Measurements from ENCODE around the gene FGFR4.
"Not testable (repeated sequence)": the region's sequence is repeated elsewhere in the genome, so short reads cannot be mapped to it uniquely, and the experiment has no call there.

FGFR4 gene

DNA sequence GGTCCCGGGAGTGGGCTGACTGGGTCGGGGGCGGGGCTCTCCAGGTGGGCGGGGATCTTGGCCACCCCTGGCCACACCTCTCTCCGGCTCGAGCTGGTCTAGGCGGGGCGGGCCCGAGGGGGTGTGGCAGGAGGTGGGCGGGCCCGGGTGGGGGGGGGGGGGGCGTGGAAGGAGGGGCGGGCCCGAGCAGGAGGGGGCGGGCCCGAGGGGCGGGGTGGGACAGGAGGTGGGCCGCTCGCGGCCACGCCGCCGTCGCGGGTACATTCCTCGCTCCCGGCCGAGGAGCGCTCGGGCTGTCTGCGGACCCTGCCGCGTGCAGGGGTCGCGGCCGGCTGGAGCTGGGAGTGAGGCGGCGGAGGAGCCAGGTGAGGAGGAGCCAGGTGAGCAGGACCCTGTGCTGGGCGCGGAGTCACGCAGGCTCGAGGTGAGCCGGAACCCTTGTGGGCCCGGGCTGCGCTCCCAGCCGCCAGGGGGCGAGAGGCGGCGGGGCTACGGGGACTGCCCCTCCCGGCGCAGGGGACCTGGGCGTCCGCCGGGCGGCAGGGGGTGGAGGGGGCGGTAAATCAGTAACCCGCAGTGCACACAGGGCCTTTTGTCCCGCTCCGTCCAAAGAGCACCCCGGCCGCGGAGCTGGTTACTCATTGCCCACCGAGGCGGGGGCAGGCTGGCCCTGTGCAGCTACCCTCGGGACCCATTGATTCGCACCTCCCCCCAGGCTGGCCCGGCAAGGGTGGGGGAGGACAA, at the start of gene FGFR4:
FGFR4 (plus strand) TSS at position 262 of the 744 bp plus-strand sequence. CDS start 2,688 bp downstream, outside the sequence.
- H3K9me3 ChIP-seq (ENCODE audit: low read length): no peaks in the 10 kb centered on the region
- H2AFZ ChIP-seq (ENCODE audit: low read depth, low read length): peak within 1 kb of the TSS; percentile 55
- H3K4me3 ChIP-seq (ENCODE audit: low read length): no peak within 1 kb of the TSS
- H3K4me1 ChIP-seq (ENCODE audit: insufficient read depth, low read length): no peaks in the 10 kb centered on the region
- peaks cover 54% of the 10 kb centered on the region for H3K27me3 ChIP-seq (ENCODE audit: insufficient read depth, low read length)
- H3K36me3 ChIP-seq (ENCODE audit: insufficient read depth, low read length): no peaks in the 10 kb centered on the region

DNA sequence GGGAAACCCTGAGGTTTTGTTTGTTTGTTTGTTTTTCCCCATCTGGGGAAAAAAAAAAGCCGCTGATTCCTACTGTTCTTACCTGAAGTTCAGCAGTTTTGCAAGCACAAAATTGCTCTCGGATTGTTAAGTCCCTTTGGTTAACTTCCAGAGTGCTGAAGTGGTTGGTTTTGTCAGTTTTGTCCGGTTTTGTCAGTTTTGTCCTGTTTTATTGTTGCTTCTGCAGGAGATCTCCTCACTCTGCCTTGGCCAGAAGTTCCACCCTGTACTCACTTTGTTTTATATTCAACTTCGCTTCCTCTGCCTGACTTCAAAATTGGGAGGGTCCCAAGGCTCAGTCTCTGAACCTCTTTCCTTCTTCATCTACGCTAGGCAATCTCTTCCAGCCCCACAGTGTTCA, 49.8 kb upstream of the FGFR4 start:
- H3K4me3 ChIP-seq (ENCODE audit: low read length): no peak overlapping the region
- peaks cover 2% of the 10 kb centered on the region for H3K9me3 ChIP-seq (ENCODE audit: low read length)
- H2AFZ ChIP-seq (ENCODE audit: low read depth, low read length): no peak overlapping the region
- peaks cover 29% of the 10 kb centered on the region for H3K36me3 ChIP-seq (ENCODE audit: insufficient read depth, low read length)
- no peaks in the 10 kb centered on the region for H3K27me3 ChIP-seq (ENCODE audit: insufficient read depth, low read length)
- peaks cover 8% of the 10 kb centered on the region for H3K4me1 ChIP-seq (ENCODE audit: insufficient read depth, low read length)

DNA sequence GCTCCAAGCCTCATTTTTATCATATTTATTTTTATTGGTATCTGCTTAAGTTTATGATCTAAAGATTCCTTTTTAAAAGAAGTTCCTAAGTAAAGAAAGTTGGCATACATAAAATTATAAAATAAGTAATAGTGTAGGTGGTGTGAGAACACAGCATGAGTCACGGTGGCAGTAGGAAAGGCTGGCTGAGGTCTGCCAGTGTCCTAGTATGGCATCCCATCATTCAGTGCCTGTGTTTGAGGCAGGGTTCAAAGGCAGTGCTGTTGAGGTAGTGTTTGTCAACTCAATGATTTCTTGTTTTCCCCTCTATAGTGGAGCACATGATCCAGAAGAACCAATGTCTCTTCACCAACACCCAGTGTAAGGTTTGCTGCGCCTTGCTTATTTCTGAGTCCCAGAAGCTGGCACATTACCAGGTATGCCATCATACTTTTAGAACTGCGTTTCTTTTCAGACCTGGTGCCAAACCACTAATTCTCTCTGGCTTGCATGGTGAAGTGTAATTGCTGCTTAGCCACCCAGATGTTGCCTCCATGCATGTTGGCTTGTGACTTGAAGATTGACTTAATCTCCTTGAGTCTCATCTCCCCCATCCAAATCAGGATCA, 45.8 kb upstream of the FGFR4 start:
- H3K4me1 ChIP-seq (ENCODE audit: insufficient read depth, low read length): peaks cover 5% of the 10 kb centered on the region
- H3K36me3 ChIP-seq (ENCODE audit: insufficient read depth, low read length): peaks cover 54% of the 10 kb centered on the region
- no peaks in the 10 kb centered on the region for H3K9me3 ChIP-seq (ENCODE audit: low read length)
- H3K4me3 ChIP-seq (ENCODE audit: low read length): no peak overlapping the region
- H2AFZ ChIP-seq (ENCODE audit: low read depth, low read length): no peak overlapping the region
- H3K27me3 ChIP-seq (ENCODE audit: insufficient read depth, low read length): no peaks in the 10 kb centered on the region

DNA sequence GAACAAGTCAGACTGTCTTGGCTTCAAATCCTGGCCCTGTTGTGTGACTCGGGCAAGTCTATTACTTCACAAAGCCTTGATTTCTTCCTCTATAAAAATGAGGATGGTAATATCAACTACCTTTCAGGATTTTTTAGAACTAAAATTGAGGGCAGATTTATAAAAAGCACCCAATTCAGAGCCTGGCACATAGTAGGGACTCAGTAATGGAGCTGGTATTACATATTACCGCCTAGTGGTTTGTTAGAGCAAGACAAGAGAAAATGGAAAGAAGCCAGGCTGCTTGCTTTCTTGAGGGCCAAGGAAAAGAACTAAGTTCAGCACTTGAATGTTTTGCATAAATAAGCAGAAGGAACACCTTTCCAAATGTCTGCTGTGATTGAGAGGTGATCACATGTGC, 44.8 kb upstream of the FGFR4 start:
- Histone ChIP-seq H3K9me3 (ENCODE audit: low read length) (no peaks in the 10 kb centered on the region), H3K4me1 (ENCODE audit: insufficient read depth, low read length) (no peaks in the 10 kb centered on the region), H3K27me3 (ENCODE audit: insufficient read depth, low read length) (no peaks in the 10 kb centered on the region), H3K36me3 (ENCODE audit: insufficient read depth, low read length) (peaks cover 54% of the 10 kb centered on the region), H2AFZ (ENCODE audit: low read depth, low read length) (no peak overlapping the region), H3K4me3 (ENCODE audit: low read length) (no peak overlapping the region)

DNA sequence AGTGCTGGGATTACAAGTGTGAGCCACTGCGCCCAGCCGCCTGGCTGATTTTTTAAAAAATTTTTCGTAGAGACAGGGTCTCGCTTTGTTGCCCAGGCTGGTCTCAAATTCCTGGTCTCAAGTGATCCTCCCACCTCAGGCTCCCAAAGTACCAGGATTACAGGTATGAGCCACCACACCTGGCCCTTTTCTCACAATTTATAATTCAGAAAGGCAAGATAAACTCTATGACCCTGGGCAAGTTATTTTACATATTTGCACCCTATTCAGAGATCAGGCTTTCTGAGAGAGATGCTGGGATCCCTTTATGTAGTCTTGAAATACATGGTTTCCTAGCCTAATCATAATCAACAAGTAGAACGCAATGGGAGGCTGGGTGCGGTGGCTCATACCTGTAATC, 43.6 kb upstream of the FGFR4 start:
- Histone ChIP-seq H3K27me3 (ENCODE audit: insufficient read depth, low read length) (no peaks in the 10 kb centered on the region), H2AFZ (ENCODE audit: low read depth, low read length) (no peak overlapping the region), H3K4me1 (ENCODE audit: insufficient read depth, low read length) (no peaks in the 10 kb centered on the region), H3K9me3 (ENCODE audit: low read length) (no peaks in the 10 kb centered on the region), H3K4me3 (ENCODE audit: low read length) (no peak overlapping the region), H3K36me3 (ENCODE audit: insufficient read depth, low read length) (peaks cover 61% of the 10 kb centered on the region)

DNA sequence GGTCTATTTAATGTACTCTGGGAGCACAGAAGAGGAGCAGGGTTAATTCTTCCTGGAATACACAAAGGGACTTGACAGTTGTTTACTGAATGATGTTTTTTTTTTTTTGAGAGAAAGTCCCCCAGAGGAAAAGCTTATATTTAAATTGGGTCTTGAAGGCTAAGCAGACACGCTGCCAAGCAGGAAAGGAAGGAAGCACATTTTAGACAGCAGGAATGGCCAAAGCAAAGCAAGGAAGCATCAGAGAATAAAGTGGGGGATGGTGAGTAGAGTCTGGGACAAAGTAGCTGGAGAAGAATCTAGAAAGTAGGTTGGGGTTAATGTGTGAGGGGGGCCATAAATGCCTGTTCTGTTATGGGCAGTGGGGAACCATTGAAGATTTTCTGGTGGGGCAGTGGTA, 42.8 kb upstream of the FGFR4 start:
- Histone ChIP-seq H3K36me3 (ENCODE audit: insufficient read depth, low read length) (peaks cover 61% of the 10 kb centered on the region), H3K4me3 (ENCODE audit: low read length) (no peak overlapping the region), H3K4me1 (ENCODE audit: insufficient read depth, low read length) (no peaks in the 10 kb centered on the region), H3K9me3 (ENCODE audit: low read length) (no peaks in the 10 kb centered on the region), H3K27me3 (ENCODE audit: insufficient read depth, low read length) (no peaks in the 10 kb centered on the region), H2AFZ (ENCODE audit: low read depth, low read length) (no peak overlapping the region)

DNA sequence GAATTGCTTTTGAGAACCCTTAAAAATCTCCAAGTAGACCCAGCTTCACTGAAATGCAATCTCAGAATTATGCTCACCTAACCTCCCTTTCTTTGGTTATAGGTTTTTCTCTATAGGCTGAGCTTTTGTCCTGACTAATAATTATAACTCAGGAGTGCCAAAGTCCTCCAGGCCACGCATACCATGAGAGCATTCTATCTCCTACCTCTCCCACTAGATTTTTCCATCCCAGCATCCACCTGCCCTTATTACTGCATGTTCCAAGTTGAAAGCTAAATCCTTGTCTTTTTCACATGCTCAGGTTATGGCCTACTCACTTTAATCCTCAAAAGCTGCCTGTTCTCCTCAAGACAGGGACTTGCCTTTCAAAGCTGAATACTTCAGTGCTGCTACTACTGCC, 42.1 kb upstream of the FGFR4 start:
- H3K9me3 ChIP-seq (ENCODE audit: low read length): no peaks in the 10 kb centered on the region
- H2AFZ ChIP-seq (ENCODE audit: low read depth, low read length): no peak overlapping the region
- H3K4me1 ChIP-seq (ENCODE audit: insufficient read depth, low read length): no peaks in the 10 kb centered on the region
- H3K4me3 ChIP-seq (ENCODE audit: low read length): no peak overlapping the region
- peaks cover 61% of the 10 kb centered on the region for H3K36me3 ChIP-seq (ENCODE audit: insufficient read depth, low read length)
- no peaks in the 10 kb centered on the region for H3K27me3 ChIP-seq (ENCODE audit: insufficient read depth, low read length)

DNA sequence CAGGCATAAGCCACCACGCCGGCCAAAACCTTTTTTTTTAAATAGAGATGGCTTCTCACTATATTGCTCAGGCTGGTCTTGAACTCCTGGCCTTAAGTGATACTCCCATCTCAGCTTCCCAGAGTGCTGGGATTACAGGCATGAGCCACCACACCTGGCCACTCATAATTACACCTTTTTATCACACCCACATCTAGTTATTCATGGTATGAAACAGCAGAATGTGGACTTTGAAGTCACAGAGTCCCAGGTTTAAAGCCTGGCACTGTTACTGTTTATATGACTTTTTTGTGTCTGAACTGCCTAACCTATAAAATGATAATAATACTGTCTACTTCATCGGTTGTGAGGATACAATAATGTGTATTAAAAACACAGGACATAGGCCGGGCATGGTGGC, 41.1 kb upstream of the FGFR4 start:
- peaks cover 68% of the 10 kb centered on the region for H3K36me3 ChIP-seq (ENCODE audit: insufficient read depth, low read length)
- no peaks in the 10 kb centered on the region for H3K4me1 ChIP-seq (ENCODE audit: insufficient read depth, low read length)
- no peaks in the 10 kb centered on the region for H3K9me3 ChIP-seq (ENCODE audit: low read length)
- no peak overlapping the region for H2AFZ ChIP-seq (ENCODE audit: low read depth, low read length)
- no peaks in the 10 kb centered on the region for H3K27me3 ChIP-seq (ENCODE audit: insufficient read depth, low read length)
- no peak overlapping the region for H3K4me3 ChIP-seq (ENCODE audit: low read length)

DNA sequence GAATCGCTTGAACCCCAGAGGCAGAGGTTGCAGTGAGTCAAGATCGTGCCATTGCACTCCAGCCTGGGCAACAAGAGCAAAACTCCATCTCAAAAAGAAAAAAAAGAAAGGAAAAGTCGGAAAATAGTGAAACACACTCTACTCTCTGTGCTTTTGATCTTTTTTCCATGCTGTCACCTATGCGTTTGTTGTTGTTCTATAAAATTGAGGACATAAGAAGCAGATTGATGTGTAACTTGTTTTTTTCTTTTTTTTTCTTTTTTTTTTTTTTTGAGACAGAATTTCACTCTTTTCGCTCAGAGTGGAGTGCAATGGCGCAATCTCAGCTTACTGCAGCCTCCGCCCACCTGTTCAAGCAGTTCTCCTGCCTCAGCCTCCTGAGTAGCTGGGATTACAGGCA, 38.2 kb upstream of the FGFR4 start:
- not testable (repeated sequence) for H3K27me3 ChIP-seq (ENCODE audit: insufficient read depth, low read length); H2AFZ ChIP-seq (ENCODE audit: low read depth, low read length)

DNA sequence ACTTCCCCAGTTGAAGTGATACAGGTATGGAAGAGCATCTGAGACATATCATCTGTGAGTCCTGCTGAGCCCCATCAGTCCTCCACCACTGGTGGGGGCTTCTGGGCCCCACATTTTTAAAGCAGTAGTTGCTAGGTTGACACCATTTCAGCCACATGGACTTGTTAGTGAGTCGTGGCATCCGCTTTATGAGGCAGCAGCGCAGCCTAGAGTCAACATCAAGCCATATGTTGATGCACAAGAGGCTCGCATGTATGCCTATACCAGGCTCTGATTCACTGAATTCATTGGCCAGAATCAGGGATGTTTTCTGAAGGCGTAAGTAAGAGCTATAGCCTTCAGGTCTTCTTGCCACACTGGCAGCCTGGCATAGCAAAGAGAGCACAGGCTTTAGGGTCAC, 37.4 kb upstream of the FGFR4 start:
- no peaks in the 10 kb centered on the region for H3K9me3 ChIP-seq (ENCODE audit: low read length)
- H3K27me3 ChIP-seq (ENCODE audit: insufficient read depth, low read length): no peaks in the 10 kb centered on the region
- no peaks in the 10 kb centered on the region for H3K4me1 ChIP-seq (ENCODE audit: insufficient read depth, low read length)
- no peak overlapping the region for H2AFZ ChIP-seq (ENCODE audit: low read depth, low read length)
- peaks cover 57% of the 10 kb centered on the region for H3K36me3 ChIP-seq (ENCODE audit: insufficient read depth, low read length)
- no peak overlapping the region for H3K4me3 ChIP-seq (ENCODE audit: low read length)

More for the DNA sequence above, 38.2 kb upstream of the FGFR4 start:
- H3K9me3 ChIP-seq (ENCODE audit: low read length); H3K4me3 ChIP-seq (ENCODE audit: low read length); H3K4me1 ChIP-seq (ENCODE audit: insufficient read depth, low read length): not testable (repeated sequence)
- H3K36me3 ChIP-seq (ENCODE audit: insufficient read depth, low read length): peaks cover 60% of the 10 kb centered on the region

DNA sequence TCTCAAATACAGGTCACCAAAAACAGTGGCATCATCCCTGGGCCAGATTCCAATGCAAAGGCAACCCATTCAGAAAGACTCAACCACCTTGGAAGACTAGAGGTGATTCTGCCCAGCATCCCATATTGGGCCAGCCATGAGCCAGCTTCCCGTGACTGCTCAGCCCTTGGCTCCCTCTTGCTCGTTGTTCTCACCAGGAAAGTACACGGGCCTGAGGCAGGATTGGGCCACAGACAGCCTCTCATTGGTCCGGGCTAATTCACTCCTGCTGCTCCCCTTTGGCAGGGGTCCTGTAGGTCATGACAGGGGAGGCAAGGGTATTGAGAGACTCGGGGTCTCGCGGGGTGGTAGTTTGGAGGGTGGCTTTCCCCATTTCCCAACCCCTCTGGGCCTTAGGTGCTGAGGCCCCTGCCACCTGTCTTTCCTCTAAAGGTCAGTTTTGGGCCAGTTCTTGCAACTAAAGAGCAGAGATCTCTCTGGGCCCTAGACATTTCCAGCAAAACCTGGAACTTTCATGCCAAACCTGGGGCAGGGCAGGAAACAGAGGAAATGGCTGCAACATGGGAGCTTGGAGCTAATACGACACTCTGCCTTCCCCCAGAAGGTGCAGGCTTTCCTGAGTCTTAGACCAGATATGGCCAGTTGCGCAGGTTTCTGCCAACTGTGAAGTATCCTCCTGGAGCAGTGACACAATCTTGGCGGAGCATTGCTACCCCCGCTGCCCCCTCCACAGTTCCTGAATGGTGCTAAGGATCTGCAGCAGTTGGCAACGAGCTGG, 22.0 kb upstream of the FGFR4 start:
- H3K9me3 ChIP-seq (ENCODE audit: low read length): no peaks in the 10 kb centered on the region
- H2AFZ ChIP-seq (ENCODE audit: low read depth, low read length): no peak overlapping the region
- no peaks in the 10 kb centered on the region for H3K27me3 ChIP-seq (ENCODE audit: insufficient read depth, low read length)
- H3K4me3 ChIP-seq (ENCODE audit: low read length): no peak overlapping the region
- peaks cover 52% of the 10 kb centered on the region for H3K36me3 ChIP-seq (ENCODE audit: insufficient read depth, low read length)
- no peaks in the 10 kb centered on the region for H3K4me1 ChIP-seq (ENCODE audit: insufficient read depth, low read length)

DNA sequence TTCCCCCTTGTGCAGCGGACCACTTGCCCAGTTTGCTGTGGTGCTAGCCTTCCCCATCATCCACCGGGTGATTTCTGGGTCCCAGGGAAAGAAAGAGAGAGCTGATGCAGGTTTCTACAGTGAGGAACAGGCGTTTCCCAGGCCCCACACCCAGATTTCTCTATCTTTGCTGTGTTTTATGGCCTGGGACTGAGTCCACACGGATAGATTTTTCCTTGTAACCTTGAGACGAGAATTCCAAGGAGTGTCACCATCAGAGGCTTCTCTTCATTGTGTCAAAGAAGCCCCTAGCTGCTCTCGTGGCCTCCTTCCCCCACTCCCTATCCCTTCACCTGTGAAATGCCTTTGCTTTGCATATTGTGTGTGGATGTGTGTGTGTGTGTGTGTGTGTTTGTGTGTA, 21.2 kb upstream of the FGFR4 start:
- Histone ChIP-seq H3K36me3 (ENCODE audit: insufficient read depth, low read length) (peaks cover 52% of the 10 kb centered on the region), H3K4me3 (ENCODE audit: low read length) (no peak overlapping the region), H3K27me3 (ENCODE audit: insufficient read depth, low read length) (no peaks in the 10 kb centered on the region), H3K9me3 (ENCODE audit: low read length) (no peaks in the 10 kb centered on the region), H2AFZ (ENCODE audit: low read depth, low read length) (no peak overlapping the region), H3K4me1 (ENCODE audit: insufficient read depth, low read length) (no peaks in the 10 kb centered on the region)

DNA sequence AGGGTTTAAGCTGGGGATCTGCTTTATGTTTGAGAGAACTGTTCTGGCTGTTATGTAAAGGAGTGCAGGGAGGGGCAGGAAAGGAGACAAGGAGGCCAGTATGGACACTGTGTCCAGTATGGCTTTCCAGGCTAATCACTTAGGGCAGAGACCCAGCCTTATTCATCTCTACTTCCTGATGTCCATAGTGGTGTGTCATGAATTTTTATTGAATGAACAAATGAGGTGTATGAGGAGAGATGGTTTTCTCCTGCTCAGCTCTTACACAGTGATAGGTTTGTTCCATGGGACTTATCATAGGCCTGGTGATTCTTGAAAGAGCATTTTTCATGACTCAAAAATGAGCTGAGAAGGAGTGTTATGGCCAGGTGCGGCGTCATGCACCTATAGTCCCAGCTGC, 20.5 kb upstream of the FGFR4 start:
- H3K27me3 ChIP-seq (ENCODE audit: insufficient read depth, low read length): no peaks in the 10 kb centered on the region
- no peaks in the 10 kb centered on the region for H3K4me1 ChIP-seq (ENCODE audit: insufficient read depth, low read length)
- no peak overlapping the region for H3K4me3 ChIP-seq (ENCODE audit: low read length)
- no peak overlapping the region for H2AFZ ChIP-seq (ENCODE audit: low read depth, low read length)
- peaks cover 51% of the 10 kb centered on the region for H3K36me3 ChIP-seq (ENCODE audit: insufficient read depth, low read length)
- H3K9me3 ChIP-seq (ENCODE audit: low read length): no peaks in the 10 kb centered on the region

All from neuron (in vitro differentiated cells).